RCC 7860 (cell line): ENCODE measurements around the gene PSMB10.
A peak's percentile ranks its signal among the peaks of the same experiment; 100 is the strongest.
"Not testable (repeated sequence)": the region's sequence is repeated elsewhere in the genome, so short reads cannot be mapped to it uniquely, and the experiment has no call there.

Experiments
- DNase-seq: peaks from one replicate; pipeline ENCODE4 v3.0.0-alpha.2; 2015; ENCODE audit warnings: low spot score
- FAIRE-seq: peaks from 2 replicates; lab custom pipeline; 2012; peaks lifted over from hg19 to GRCh38; lab: Jason Lieb, UNC

The PSMB10 gene

GRCh38 chr16:67943256-67943618 lies 6.6 kb upstream of the PSMB10 start:
- DNase-seq (no peak), FAIRE-seq (no peak)

- no peak for FAIRE-seq
These were observed 6.0 kb upstream of the PSMB10 start for GRCh38 chr16:67942510-67943255.

DNA sequence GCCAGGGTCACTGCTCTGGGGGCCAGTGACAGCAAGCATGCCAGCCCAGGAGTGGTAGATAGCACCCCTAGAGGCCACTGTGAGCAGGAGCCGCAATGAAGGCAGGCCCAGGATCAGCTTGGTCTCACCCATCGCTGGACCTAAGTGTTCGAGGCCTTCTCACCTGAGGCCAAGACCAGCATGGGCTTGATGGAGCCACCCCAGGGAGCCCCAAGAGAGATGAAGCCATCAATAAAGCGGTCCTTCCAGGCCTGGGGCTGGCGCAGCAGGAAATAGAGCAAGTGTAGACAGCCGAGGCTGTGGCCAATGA lies 5.5 kb upstream of the PSMB10 start:
- no peak for FAIRE-seq

More at GRCh38 chr16:67942510-67943255, 6.0 kb upstream of the PSMB10 start:
- no peak for DNase-seq

GRCh38 chr16:67941469-67942199 lies 5.0 kb upstream of the PSMB10 start:
- DNase-seq (no peak), FAIRE-seq (no peak)

More for the DNA sequence above, 5.5 kb upstream of the PSMB10 start:
- no peak for DNase-seq

- FAIRE-seq = no peak
These were observed 3.9 kb upstream of the PSMB10 start for GRCh38 chr16:67940446-67941089.

DNA sequence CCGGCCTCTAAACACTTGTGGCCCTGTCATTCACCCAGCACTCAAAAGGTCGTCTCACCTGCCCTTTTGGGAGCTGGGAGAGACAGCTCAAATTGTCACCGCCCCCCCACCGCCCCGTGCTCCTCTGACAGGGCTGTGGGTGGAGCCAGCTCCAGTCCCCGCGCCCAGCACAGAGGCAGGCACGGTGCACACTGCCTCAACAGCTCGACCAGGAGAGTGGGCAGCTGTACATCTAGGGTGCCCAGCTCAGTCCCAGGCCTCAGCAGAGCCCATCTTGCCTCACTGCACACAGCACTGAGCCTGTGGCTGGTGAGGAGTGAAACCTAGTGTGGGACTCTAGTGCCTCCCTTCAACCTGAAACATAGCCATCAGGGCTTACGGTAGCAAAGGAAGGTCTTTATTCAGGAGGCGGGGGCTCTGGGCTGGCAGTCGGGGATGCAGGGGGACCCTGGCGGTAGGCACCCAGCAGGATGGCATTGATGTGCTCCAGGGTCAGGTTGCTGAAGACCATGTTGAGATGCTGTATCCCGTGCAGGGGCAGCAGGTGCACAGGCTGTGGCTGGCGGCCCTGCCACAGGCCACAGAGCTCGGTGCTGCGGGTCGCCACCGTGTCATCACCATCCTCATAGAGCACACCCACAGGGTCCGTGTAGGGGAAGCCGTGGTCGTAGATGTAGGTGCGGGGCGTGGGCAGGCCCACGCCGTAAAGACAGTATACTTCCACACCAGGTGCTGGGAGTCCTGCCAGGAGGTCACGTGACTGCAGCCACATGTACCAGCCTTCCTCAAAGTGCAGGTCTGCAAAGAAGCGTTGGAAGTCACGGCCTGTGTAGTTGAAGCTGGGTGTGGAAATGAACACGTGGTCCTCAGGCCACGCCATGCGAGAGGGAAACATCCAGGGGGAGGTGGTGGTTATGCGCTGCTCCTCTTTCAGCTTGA lies 3.1 kb upstream of the PSMB10 start:
- DNase-seq (no peak), FAIRE-seq (no peak)

More at GRCh38 chr16:67940446-67941089, 3.9 kb upstream of the PSMB10 start:
- no peak for DNase-seq

- FAIRE-seq, DNase-seq: not testable (repeated sequence)
These were observed 1.1 kb upstream of the PSMB10 start for GRCh38 chr16:67937713-67938112.

GRCh38 chr16:67936880-67937605 lies 393 bp upstream of the PSMB10 start:
- DNase-seq (no peak), FAIRE-seq (no peak)

DNA sequence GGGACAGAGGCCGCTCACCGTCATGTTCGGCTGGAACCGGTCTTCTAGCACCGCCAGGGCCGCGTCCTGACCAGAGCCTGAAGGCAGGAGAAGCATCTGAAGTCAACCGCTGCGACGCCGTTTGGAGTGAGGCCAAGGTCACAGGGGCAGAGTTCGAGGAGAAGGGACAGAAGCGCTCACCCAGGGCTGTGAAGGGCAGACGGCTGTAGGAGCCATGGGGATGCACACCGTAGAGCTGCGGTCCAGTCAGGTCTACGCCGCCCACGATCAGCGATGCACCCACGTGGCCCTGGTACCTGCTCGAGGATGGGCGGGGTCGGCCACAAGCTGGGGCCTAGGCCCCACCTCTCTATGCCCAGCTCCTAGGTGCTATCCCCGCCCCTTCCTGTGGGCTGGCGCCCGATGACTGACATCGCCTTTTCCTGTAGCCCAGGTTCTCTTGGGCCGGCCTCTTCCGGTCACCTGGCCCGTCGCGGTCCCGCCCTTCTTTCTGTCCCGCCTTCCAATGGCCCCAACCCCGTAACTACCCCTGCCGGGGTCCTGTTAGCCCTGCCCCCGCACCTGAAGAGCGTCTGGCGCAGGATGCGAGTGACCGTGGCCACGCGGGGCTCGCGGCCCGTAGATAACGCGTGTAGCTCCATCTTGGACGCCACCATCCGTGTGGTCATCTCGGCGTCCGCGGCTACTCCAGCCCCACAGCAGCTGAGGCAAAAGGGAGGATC lies 1.1 kb downstream of the PSMB10 start:
- DNase-seq (peak; percentile 95), FAIRE-seq (peak; percentile 84)

DNA sequence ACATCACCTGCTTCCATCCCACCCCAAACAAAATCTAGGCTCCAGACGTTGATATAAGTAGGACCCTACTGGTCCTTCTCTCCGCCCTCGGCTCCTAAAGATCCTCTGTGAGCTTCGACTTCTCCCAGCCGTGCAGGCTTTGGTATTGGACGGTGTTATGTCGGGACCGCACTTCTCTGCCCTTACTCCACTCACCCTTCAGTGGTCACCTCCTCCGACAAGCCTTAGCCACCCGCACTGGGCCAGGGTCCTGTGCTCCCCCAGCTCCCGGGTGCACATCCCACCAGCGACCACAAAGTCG lies 1.6 kb downstream of the PSMB10 start:
- DNase-seq (no peak), FAIRE-seq (no peak)

GRCh38 chr16:67934306-67935100 lies 2.1 kb downstream of the PSMB10 start:
- no peak for FAIRE-seq
- DNase-seq = no peak

- no peak for FAIRE-seq
- DNase-seq = no peak
These were observed 2.8 kb downstream of the PSMB10 start for GRCh38 chr16:67933805-67934204.

- DNase-seq (no peak), FAIRE-seq (no peak)
These were observed 4.2 kb downstream of the PSMB10 start for GRCh38 chr16:67932462-67932840.

- FAIRE-seq (no peak), DNase-seq (no peak)
These were observed 4.8 kb downstream of the PSMB10 start, which contains the start of gene CTRL for GRCh38 chr16:67931712-67932461. Gene CTRL (minus strand): TSS chr16:67931862. CDS start chr16:67931852, 10 bp downstream.

DNA sequence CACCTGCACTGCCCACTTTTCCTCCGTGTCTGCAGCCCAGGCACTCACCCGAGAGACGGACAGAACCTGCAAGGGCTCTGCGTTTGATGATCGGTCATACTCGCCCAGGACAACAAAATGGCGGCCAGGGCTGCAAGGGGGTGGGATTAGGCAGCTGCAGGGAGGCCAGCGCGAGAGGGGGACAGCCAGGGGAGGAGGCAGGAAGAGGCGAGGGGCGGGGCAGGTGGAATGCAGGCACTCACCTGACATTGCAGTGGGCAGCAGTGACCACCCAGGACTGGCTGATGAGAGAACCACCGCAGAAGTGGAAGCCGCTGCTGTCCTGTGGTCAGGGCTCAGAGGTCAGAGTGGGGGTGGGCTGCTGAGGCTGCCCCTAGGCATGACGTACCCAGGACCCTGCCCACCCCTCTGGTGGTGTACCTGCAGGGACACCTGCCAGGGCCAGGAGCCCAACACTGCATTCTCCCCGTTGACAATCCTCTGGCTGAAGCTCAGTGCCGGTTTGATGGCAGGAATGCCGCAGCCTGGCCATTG lies 5.9 kb downstream of the PSMB10 start:
- DNase-seq (no peak), FAIRE-seq (no peak)

DNA sequence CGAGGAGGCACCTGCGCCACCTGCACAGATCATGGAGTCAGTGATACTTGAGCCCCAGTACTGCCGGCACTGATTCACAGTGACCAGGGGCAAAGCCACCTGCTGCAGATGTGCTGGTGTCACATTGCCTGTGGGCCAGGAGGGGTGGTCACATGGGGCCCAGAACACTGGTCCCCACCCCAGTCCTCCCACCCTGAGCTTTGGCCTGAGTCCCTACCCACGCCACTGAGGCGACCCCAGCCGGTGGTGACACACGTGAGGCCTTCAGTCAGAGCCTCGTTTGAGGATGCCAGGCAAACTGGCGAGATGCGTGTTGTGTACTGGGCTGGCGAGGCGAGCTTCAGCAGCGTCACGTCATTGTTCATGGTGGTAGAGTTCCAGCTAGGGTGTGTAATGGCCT lies 6.5 kb downstream of the PSMB10 start:
- DNase-seq (no peak), FAIRE-seq (no peak)

GRCh38 chr16:67928561-67929364 lies 7.9 kb downstream of the PSMB10 start:
- peak; percentile 60 for DNase-seq
- no peak for FAIRE-seq
